Keratinocyte (primary cell): ENCODE results near the gene RAB34. TPM values are rescaled to one million over a fixed set of nuclear protein-coding genes. Genes with fewer than 3 reads are reported as not detected.

Source experiments
- DNase-seq: peaks from one replicate; pipeline ENCODE4 v3.0.0-alpha.2; 2011; ENCODE audit warnings: low read depth, missing footprints, low spot score
- FAIRE-seq: peaks from 2 replicates; lab custom pipeline; 2011; peaks lifted over from hg19 to GRCh38; lab: Jason Lieb, UNC
- H2AFZ ChIP-seq: 2 replicates; pipeline ENCODE4 v1.6.0; 2012; ENCODE audit warnings: low read length, control low read depth, inconsistent platforms; ENCODE audit not compliant: control insufficient read depth
- H3K27ac ChIP-seq: 2 replicates; pipeline ENCODE4 v1.5.1; 2011; ENCODE audit warnings: low read length; ENCODE audit not compliant: control insufficient read depth, insufficient read depth
- H3K27me3 ChIP-seq: 3 replicates; pipeline ENCODE4 v1.6.0; 2011; ENCODE audit warnings: low read length; ENCODE audit not compliant: control insufficient read depth, insufficient read depth; ENCODE audit errors: extremely low read depth
- H3K36me3 ChIP-seq, 2 experiments: 2 replicates in 1 of 2; 3 replicates in 1 of 2; pipeline ENCODE4 v1.5.1; 2011; ENCODE audit warnings: low read length in 2 of 2, mild to moderate bottlenecking in 1 of 2; ENCODE audit not compliant: control insufficient read depth in 2 of 2, insufficient read depth in 2 of 2; ENCODE audit errors: extremely low read depth in 1 of 2
- H3K4me1 ChIP-seq: 3 replicates; pipeline ENCODE4 v1.5.1; 2011; ENCODE audit warnings: low read length; ENCODE audit not compliant: control insufficient read depth, insufficient read depth; ENCODE audit errors: extremely low read depth
- H3K4me2 ChIP-seq: 3 replicates; pipeline ENCODE4 v1.6.0; 2011; ENCODE audit warnings: low read depth, low read length; ENCODE audit not compliant: control insufficient read depth, insufficient read depth; ENCODE audit errors: extremely low read depth
- H3K4me3 ChIP-seq, 3 experiments: fragments of 200-600 bp in 1 of 3; sonication (generic) in 1 of 3; 2 replicates in 2 of 3; 3 replicates in 1 of 3; pipeline ENCODE4 v1.5.1; 2011 to 2016; ENCODE audit warnings: low read length in 3 of 3, mild to moderate bottlenecking in 3 of 3, control low read depth in 2 of 3, inconsistent platforms in 1 of 3, low read depth in 1 of 3, mixed read lengths in 1 of 3, mixed run types in 1 of 3, moderate library complexity in 1 of 3; ENCODE audit not compliant: control insufficient read depth in 2 of 3, insufficient read depth in 2 of 3; ENCODE audit errors: extremely low read depth in 1 of 3
- H3K79me2 ChIP-seq: 2 replicates; pipeline ENCODE4 v1.6.0; 2012; ENCODE audit warnings: low read length; ENCODE audit not compliant: control insufficient read depth, insufficient read depth
- H3K9ac ChIP-seq: 3 replicates; pipeline ENCODE4 v1.6.0; 2011; ENCODE audit warnings: low read length; ENCODE audit not compliant: control insufficient read depth, insufficient read depth; ENCODE audit errors: extremely low read depth
- H3K9me1 ChIP-seq: 3 replicates; pipeline ENCODE4 v1.6.0; 2011; ENCODE audit warnings: low read length; ENCODE audit not compliant: control insufficient read depth, insufficient read depth; ENCODE audit errors: extremely low read depth
- H3K9me3 ChIP-seq: 2 replicates; pipeline ENCODE4 v1.5.1; 2012; ENCODE audit warnings: low read depth, low read length; ENCODE audit not compliant: control insufficient read depth
- H4K20me1 ChIP-seq: 3 replicates; pipeline ENCODE4 v1.6.0; 2011; ENCODE audit warnings: low read length; ENCODE audit not compliant: control insufficient read depth, insufficient read depth; ENCODE audit errors: extremely low read depth
- EZH2 ChIP-seq: IDR thresholded peaks from one replicate; pipeline ENCODE4 v1.6.1; 2012; ENCODE audit warnings: inconsistent platforms, mild to moderate bottlenecking, low read length, moderate library complexity
- dilution Hi-C: fragments of 300-500 bp; cut with MboI; formaldehyde crosslinking; loops from one replicate; pipeline ENCODE4 v1.7.0; 2020; ENCODE audit warnings: low sequenced_read_pairs; ENCODE audit not compliant: extremely low pct_ligation_motif_present
- polyA plus RNA-seq, 5 experiments: library from polyadenylated mRNA; depleted of rRNA in 3 of 5; stranded (reverse) in 3 of 5; stranded (forward) in 1 of 5; unstranded in 1 of 5; fragments of >200 nt; gene quantifications; 1 replicate in 1 of 5; 2 replicates in 3 of 5; 3 replicates in 1 of 5; pipeline versions ENCODE4 v1.2.1 to v1.2.3, GENCODE V29; 2011 to 2012; ENCODE audit warnings: missing spikeins in 2 of 5, low read depth in 1 of 5, low replicate concordance in 1 of 5
- TF ChIP-seq, protein P1 (sequence below), 3 experiments: IDR thresholded peaks in 1 of 3; conservative IDR thresholded peaks in 1 of 3; optimal IDR thresholded peaks in 1 of 3; 2 replicates in 2 of 3; 3 replicates in 1 of 3; pipeline versions ENCODE3 to v1.5.1; 2011; ENCODE audit warnings: low read length in 3 of 3, mild to moderate bottlenecking in 3 of 3, moderate library complexity in 2 of 3, control low read depth in 1 of 3, inconsistent platforms in 1 of 3; ENCODE audit not compliant: insufficient read depth in 2 of 3; ENCODE audit errors: extremely low read depth in 1 of 3

Gene RAB34
- polyA plus RNA-seq, 1 donor (not counting 4 experiments of a cell fraction or from before 2014, with no cell fraction given) = 134 TPM

DNA sequence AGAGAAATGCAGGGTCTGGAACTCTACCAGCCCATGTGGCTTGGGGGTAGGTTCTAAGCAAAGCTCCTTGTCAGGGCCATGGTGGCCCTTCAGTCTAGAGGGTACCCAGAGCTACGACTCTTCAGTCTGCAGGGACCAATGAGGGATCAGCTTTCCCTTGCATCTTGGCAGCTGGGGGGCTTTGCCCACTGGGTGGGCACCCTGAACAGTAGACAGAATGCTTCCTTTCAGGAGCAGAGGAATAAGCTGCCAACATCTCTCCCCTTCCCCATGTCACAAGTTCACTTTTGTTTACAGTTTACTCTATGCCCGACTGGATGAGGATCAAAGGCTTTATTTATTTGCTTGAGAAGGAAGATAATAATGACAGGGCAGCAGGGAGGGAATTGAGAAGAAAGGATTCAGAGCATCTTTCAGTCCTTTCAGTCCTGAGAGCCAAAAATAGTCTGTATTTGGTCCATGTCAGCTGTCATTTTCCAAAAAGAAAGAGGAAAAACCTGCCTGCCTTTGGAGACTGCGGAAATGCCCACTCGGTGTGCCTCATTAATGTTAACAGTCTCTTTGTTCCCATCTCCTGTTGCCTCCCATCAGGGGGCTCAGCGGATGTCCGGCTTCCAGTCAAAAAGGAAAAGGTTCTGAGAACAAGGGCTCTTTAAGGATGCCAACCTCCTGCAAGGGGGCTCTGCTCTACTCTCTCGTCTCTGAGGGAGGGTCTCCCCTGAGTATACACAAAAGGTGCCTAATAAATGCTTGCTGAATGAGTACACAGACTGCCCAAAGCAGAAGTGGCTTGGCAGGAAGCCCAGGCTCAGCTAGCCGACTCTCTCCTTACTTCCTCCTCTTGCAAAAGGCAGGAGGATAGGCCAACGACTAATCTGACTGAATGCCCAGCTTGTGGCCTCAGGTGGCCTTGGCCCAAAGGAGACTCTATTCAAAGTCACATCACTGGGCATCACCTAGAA lies 43.2 kb upstream of the RAB34 start:
- dilution Hi-C loops = no loop called here
- FAIRE-seq = no peak
- peaks cover 26 to 33% of the 10 kb centered on the region in 2 experiments for H3K36me3 ChIP-seq

DNA sequence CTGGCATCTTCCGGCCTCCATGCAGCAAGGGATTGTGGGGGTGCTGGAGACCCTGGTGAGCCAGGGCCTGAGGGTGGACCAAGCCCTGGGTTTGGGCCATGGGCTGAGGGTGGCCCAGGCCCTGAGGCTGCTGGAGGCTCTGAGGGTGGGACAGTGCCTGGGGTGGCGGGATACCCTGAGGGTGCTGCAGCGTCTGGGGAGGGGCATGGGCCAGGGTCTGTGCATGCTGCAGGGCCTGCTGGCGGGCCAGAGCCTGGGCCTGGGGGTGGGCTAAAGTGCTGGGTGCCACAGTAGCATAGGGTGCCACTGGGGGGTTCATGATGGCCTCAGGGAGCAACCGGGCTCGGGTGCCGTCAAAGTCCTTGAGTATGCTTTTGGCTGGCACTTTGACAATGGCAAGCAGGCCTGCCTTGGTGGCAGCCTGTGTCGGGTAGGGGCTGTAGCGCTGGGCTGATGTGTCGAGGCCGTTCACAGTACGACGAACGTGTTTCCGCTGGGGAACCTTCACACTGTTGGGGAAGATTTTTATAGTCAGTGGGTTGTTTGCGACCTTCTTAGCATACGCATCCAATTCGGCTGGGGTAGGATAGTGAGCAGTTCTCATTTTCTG lies 41.7 kb upstream of the RAB34 start:
- DNase-seq = no peak
- Histone ChIP-seq H3K4me2 (no peak overlapping the region), H3K4me1 (peaks cover 5% of the 10 kb centered on the region), H4K20me1 (peaks cover 9% of the 10 kb centered on the region), H3K9ac (no peak overlapping the region), H3K4me3 (no peak overlapping the region), H3K79me2 (peaks cover 15% of the 10 kb centered on the region), H3K9me1 (peaks cover 2% of the 10 kb centered on the region), H3K27me3 (no peaks in the 10 kb centered on the region), H2AFZ (no peak overlapping the region), H3K9me3 (no peaks in the 10 kb centered on the region), H3K27ac (no peak overlapping the region), H3K36me3 (peaks cover 22 to 31% of the 10 kb centered on the region in 2 experiments)
- dilution Hi-C loops = no loop called here
- no peak for FAIRE-seq
- no peak for TF ChIP-seq EZH2

More for the DNA sequence above, 43.2 kb upstream of the RAB34 start:
- Histone ChIP-seq H3K4me3 (no peak overlapping the region), H4K20me1 (peaks cover 9% of the 10 kb centered on the region), H3K9me3 (no peaks in the 10 kb centered on the region), H3K27ac (no peak overlapping the region), H3K27me3 (no peaks in the 10 kb centered on the region), H3K9me1 (peaks cover 2% of the 10 kb centered on the region), H3K4me2 (no peak overlapping the region), H3K9ac (no peak overlapping the region), H3K4me1 (peaks cover 5% of the 10 kb centered on the region), H2AFZ (no peak overlapping the region), H3K79me2 (peaks cover 15% of the 10 kb centered on the region)
- no peak for DNase-seq
- TF ChIP-seq, protein P1, sequence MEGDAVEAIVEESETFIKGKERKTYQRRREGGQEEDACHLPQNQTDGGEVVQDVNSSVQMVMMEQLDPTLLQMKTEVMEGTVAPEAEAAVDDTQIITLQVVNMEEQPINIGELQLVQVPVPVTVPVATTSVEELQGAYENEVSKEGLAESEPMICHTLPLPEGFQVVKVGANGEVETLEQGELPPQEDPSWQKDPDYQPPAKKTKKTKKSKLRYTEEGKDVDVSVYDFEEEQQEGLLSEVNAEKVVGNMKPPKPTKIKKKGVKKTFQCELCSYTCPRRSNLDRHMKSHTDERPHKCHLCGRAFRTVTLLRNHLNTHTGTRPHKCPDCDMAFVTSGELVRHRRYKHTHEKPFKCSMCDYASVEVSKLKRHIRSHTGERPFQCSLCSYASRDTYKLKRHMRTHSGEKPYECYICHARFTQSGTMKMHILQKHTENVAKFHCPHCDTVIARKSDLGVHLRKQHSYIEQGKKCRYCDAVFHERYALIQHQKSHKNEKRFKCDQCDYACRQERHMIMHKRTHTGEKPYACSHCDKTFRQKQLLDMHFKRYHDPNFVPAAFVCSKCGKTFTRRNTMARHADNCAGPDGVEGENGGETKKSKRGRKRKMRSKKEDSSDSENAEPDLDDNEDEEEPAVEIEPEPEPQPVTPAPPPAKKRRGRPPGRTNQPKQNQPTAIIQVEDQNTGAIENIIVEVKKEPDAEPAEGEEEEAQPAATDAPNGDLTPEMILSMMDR (optimal IDR thresholded peaks at IDR 0.05 in 1 of 3, IDR thresholded peaks at IDR 0.05 in 1 of 3, conservative IDR thresholded peaks at IDR 0.05 in 1 of 3; ENCODE audit: extremely low read depth in 1 of 3, insufficient read depth in 2 of 3, low read length in 3 of 3) = no peak
- TF ChIP-seq EZH2 = no peak
